ENCODE measurements around the gene FOXN1. TPM values are rescaled to one million over a fixed set of nuclear protein-coding genes. Genes with fewer than 3 reads are reported as not detected.

The FOXN1 gene
- polyA plus RNA-seq, 3 donors, result 0.47 to 0.69 (median 0.57) TPM

DNA sequence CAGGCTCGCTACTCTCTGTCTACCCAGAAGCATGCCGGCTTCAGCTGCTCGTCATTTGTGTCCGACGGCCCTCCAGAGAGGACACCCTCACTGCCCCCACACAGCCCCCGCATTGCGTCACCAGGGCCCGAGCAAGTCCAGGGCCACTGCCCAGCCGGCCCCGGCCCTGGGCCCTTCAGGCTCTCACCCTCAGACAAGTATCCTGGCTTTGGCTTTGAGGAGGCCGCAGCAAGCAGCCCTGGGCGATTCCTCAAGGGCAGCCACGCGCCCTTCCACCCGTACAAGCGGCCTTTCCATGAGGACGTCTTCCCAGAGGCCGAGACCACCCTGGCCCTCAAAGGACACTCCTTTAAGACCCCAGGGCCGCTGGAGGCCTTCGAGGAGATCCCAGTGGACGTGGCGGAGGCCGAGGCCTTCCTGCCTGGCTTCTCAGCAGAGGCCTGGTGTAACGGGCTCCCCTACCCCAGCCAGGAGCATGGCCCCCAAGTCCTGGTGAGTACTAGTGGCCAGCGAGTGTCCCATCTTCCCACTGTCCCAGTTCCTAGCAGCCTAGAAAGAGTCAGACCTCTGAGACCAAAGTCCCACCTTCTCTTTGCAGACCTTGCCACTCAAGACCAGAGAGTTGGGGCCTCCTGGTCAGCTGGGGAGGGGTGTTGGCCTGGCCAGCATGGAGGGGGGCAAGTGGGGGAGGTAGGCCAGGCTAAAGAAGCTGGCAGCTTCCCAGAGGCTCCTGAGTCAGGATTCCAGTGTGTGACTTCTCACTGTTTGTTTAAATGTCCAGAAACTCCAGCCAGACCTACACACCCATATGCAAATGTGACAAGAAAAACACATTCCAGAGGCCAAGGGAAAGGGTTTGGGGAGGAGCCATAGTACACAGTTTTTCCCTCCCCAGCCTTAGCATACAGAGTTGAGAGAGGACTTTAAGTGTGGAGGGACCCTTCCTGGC is 18.6 kb downstream of the FOXN1 start:
- DNase-seq, result peak; percentile 65

DNA sequence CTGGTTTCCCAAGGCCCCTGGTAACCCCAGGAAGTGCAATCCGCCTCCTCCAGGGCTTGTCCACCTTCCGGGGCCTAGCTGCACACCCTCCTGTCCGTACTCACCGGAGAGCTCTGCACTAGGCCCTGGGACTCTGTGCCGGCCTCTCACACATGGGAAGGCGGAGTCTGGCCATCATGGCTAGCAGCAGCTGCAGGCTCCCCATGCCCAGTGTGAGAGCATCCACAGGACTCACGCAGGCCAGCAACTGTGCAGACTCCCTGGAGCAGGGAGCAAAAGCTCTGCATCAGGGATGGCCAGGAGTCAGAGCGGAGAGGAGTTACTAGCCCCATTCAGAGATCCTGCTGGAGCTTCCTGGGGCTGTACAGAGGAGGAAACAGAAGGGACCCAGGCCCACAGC is 20.2 kb downstream of the FOXN1 start:
- no peak for DNase-seq

DNA sequence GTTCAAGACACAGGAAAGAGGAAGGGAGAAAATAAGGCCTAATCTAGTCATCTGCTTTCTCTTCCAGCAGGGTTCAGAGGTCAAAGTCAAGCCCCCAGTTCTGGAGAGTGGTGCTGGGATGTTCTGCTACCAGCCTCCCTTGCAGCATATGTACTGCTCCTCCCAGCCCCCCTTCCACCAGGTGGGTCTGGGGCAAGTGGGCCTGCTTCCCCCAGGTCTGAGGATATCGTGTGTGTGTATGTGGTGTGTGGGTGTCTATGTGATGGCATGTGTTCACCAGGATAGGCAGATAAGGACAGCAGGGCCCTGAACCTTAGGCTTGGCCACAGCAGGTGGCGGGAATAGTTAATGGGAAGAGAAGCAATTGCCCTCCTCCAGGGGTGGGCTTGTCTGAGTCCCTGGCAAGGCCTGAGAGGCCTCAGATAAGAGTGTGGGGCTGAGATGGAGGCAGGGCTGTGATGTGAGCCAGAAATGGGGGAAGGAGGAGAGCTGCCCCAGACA is 21.1 kb downstream of the FOXN1 start:
- no peak for DNase-seq

DNA sequence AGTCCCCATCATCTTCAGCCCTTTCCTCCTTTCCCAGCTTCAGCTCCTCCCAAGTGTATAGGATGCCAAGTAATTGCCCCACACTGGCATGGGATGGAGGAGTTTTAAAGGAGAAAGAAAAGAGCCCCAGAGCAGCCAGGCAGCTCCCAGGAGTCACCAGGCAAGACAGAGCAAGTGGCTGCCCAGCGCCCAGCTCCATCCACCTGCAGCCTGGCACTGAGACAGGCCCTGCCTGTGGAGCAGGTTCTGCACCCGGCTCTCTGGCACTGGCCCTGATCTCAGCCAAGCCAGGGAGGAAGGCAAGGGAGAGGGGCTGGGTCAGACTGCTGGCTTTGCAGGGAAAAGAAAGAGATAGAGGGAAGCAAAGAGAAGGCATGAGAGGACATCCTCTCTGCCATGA is 21.7 kb downstream of the FOXN1 start:
- no peak for DNase-seq

DNA sequence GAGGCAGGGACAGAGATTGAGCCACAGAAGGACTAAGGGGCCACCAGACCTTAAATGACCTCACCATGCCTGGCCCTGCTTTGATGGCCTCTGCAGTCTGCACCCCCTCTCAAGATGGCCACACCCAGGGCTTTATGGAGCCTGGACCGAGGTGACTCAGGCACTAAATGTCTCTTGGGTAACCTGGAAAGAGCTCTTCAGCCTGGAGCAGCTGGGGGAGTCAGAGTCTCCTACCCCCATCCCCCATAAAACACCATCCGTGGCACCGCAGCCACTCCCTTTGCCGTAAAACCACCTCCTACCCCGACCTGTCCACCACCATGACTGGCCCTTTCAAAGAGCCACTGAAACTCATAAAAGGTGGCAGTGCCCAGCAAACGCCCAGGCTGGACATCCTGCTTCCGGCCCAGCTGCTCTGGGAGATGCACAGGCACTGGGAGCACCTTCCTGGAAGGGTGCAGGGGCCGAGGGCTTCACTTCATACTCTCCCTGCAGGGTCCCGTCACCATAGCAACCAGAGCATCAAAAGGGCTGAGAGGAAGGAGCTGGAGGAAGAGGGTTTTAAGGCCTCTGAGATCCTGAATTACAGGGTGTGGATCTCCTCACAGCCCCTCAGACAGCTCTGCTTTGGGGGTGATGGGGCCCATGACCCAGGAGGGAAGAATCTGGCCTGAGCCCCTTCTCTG is 22.3 kb downstream of the FOXN1 start:
- no peak for DNase-seq

DNA sequence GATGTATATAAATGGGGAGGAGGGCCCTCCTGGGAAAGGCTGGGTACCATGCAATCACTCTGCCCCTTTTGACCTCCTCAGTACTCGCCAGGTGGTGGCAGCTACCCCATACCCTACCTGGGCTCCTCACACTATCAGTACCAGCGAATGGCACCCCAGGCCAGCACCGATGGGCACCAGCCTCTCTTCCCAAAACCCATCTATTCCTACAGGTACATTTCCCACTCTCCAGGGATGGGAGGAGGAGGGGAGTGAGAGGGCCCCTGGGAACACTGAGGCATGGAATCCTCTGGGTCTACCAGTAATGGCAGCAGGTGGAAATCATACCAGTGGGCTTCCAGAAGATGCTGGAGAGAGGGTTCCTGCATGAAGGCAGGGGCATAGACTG is 22.9 kb downstream of the FOXN1 start:
- no peak for DNase-seq

DNA sequence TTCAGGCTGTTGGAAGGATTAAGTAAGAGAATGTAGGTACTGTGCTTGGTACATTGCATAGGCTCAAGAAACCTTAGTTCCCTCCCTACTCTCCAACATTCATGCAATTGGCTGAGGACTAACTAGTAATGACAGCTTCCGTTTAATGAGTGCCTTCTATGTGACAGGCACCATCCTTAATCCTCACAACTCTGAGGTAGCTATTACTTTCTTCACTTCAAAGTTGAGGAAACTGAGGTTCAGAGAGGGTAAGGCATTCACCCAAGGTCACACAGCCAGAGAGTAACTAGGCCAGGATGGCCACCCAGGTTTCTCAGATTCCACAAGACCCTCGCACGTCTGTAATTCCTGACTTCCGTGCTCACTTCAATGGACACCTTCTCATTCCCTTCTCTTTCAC is 24.1 kb downstream of the FOXN1 start:
- no peak for DNase-seq

DNA sequence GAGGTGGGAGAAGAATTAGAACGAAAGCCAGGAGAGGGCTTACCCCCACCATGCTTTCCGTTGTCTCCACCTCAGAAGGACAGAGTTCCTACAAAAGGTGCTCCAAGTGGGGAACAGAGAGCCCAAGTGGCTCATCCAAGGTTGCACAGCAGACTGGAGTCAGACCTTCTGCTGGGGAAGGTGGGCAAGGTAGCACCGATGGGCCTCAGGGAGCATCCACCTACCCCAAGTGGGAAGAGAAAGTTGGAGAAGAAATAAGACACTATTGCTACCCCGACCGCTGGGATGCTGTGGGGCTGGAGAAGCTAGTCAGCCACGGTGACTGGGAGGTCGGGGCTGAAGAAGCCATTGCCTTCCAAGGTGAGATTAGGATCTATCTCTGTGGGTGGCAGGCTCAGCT is 24.8 kb downstream of the FOXN1 start:
- no peak for DNase-seq

DNA sequence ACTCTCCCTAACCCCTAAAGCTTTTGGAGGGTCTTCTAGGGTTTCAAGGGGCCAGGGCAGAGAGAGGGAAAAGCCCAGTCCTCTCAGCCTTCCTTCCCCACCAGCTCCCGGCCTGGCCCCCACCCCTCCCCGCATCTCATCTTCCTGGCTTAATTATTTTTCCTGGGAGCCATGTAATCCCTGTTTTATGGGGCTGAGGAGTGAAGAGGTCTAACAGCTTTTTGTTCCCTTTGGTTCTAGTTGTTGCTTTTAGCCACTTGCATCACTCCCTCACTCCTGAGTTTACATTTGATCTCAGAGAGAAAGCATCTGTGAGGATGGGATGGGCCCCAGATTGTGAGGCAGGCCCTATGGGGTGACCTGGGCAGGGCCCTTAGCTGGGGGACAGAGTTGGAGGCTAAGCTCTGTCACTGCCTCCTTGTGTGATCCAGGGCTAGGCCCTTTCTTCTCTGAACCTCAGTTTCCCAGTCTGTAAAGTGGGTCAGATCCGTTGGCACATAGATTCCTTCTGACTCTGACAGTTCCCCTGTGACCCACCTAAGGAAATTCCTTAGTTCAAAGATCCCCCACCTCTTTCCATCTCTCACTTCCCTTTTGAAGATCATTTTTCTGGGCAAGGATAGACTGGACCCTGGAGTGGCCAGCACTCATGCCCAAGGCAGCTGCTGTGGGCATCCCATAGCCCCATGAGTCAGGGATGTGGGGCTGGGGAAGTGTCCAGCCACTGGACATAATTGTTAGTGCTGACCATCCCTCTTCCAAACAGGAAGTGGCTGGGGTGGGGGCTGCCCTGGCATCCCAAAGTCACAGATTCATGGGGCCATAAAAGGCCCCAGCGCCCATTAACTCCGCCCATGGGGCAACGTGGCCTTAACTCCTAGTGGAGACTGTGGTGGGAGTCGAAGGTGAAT is 26.2 kb downstream of the FOXN1 start:
- DNase-seq, result peak; percentile 35

DNA sequence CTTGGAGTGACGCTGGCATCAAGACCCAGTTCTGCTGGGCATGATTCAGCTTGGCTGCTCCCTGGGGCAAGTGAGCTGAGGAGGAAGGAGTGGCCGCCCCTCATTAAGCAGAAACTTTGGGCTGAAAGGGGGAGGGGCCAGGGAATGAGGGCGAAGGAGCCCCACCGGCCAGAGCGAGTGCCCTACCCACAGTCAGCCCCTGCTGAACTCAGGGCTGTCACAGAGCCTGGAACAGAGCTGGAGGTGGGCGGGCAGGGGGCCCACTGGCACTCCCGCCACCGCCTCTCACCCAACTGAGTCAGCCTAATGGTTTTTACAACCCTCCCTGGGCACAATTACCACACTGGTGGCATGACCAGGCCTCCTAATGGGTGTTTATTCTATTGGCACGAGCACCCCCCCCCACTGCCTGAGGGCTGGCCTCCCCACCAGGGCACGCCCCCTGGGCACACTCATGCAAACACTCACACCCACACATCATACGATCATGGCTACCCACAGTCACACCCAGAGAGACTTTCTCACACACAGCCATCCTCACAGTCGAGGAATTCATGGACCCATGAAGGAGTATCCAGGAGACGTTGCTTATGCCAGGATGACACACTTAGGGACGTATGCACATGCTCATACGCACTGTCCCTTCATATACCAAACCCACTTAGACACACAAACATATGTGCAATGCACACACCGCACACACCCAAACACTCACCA is 27.1 kb downstream of the FOXN1 start:
- no peak for DNase-seq

DNA sequence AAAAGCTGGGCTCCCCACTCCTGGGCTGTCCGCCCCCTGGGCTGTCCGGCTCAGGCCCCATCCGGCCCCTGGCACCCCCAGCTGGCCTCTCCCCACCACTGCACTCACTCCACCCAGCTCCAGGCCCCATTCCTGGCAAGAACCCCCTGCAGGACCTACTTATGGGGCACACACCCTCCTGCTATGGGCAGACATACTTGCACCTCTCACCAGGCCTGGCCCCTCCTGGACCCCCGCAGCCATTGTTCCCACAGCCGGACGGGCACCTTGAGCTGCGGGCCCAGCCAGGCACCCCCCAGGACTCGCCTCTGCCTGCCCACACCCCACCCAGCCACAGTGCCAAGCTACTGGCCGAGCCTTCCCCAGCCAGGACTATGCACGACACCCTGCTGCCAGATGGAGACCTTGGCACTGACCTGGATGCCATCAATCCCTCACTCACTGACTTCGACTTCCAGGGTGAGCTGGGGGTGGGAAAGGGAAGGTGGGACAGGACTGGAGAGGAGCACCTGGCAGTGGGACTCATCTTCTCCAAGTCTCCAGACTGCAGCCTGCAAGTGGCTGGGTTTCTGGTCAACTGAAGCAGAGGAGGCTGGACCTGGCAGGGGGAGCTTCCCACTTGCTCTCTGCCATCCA is 28.7 kb downstream of the FOXN1 start:
- DNase-seq, result no peak

DNA sequence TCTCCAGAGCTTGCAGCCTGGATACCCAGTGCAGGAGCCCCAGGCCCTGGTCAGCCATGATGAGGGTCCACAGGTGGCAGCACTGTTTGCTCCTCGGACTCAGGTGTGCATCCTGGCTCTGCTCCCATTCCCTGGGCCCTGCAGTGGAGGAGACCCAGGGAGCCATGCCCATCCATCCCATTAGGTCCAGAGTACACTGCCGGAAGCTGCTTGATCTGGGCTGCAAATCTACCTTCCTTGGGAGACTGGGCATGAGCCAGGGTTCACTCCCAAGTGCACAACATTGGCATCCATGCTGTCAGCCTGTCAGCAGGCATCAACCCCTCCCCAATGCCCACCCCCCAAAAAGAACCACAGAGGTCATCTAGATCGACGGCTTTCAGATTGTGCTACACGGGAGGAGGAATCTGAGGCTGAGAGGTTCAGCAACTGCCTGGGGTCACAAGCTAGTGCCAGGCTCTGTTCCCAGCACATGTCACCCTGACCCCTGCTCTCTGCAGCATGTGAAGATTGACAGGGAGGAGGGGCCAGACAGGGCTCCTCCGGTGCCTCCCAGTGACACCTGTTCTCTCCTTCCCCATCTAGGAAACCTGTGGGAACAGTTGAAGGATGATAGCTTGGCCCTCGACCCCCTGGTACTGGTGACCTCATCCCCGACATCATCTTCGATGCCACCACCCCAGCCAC is 30.5 kb downstream of the FOXN1 start:
- no peak for DNase-seq

DNA sequence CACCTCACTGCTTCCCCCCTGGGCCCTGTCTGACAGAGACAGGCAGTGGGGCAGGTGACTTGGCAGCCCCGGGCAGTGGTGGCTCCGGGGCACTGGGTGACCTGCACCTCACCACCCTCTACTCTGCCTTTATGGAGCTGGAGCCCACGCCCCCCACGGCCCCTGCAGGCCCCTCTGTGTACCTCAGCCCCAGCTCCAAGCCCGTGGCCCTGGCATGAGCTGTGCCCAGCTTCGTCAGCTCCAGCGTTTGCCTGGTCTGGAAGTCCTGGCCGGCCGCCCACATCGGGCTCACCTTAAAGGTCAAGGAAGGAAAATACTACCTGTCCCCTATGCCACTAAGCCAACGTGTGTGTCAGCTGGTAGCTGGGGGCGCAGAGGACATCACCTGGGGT is 31.1 kb downstream of the FOXN1 start:
- no peak for DNase-seq

DNA sequence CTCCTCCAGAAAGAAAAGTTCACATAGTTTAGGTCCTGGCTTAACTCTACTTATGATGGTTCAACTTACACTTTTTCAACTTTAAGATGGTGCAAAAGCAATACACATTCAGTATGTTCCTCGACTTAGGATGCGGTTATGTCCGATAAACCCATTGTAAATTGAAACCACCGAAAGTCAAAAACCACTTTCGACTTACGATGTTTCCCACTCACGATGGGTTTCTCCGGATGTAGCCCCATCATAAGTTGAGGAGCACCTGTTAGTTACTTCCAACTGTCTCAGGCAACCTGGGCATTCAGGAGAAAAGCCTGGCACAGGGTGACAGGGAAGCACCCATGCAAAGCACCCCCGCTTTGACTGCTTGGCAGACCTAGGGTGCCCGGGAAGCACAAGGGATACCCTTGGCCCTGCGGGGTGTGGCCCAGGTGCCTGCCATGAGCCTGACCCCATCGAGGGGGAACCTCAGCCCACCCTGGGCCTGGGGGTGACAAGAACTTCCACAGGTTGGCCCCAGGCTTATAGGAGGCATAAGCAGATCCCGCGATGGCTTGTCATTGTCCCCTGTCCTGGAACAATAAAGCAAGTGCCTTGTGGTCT is 32.2 kb downstream of the FOXN1 start:
- no peak for DNase-seq

DNA sequence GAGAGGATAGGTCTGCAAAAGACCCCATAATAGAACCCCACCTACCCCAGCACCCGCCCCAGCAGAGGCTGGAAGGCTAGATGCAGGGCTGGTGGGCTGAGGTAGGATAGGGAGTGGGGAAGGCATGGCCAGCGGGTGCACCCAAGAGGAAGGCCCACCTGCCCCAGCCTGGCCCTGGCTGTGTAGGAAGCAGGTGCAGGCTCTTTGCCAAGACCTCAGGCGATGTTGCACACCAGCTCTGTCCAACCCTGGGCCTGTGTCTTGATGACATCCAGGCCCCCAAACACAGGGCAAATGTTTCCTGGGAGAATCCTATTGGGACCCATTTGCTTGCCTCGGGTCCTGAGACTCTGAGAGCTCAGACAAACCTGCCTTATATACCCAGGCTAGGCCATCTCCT is 34.1 kb downstream of the FOXN1 start:
- DNase-seq, result no peak

DNA sequence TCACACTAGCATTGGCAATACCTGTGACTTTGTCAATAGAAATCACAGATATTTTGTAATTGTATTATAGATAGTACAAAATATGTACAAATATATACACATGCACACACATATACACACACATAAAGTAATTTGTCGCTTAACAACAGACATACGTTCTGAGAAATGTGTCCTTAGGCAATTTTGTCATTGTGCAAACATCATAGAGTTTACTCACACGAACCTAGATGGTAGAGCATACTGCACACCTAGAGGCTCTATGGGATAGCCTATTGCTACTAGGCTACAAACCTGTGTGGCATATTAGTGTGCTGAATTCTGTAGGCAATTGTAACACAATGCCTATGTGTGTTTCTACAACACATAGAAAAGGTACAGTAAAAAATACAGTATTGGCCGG is 35.3 kb downstream of the FOXN1 start:
- no peak for DNase-seq

DNA sequence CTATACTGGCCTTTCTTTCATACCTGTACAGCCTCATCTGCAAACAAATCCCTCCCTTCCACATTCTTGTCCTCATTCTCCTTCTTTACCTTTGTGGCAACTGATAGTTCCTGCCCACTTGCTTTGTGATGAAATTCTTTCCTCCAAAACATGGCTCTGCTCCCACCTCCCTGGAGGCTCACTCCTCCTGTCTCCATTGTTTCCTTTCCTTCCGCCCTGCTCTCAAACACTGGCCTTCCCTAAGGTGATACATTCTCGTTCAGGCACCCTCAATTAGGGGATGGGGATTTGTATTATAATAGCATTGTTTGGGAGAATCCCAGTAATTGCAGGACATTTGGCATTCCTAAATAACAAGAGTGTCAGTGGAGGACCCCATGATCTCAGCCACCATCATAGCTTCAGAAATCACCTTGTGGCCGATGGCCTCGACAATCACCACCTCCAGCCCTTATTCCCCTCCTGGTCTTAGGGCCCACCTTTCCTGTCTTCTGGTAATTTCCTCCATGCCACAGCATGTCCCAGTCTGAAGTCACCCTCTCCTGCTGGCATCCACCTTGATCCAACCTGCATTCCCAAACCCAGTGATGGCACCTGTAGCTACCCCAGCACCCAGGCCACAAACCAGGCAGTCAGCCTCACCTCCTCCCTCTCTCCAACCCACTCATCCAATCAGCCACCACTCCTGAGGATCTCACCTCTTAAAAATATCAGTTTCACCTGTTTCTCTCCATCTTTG is 38.4 kb downstream of the FOXN1 start:
- DNase-seq, result no peak

DNA sequence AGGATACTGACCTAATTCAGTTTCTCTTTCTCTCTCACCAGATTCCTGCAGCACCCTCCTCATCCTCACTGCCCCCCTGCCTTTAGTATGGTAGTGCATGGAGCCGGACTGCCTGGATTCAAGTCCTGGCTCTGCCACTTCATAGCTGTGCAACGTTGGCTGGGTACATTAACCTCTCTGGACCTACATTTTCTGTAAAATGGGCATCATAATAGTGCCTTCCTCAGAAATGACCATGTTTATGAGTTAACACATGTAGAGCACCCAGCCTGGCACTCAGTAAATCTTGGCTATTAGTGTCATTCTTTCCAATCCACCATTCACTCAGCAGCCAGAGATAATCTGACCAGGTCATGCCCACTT is 39.0 kb downstream of the FOXN1 start:
- no peak for DNase-seq

DNA sequence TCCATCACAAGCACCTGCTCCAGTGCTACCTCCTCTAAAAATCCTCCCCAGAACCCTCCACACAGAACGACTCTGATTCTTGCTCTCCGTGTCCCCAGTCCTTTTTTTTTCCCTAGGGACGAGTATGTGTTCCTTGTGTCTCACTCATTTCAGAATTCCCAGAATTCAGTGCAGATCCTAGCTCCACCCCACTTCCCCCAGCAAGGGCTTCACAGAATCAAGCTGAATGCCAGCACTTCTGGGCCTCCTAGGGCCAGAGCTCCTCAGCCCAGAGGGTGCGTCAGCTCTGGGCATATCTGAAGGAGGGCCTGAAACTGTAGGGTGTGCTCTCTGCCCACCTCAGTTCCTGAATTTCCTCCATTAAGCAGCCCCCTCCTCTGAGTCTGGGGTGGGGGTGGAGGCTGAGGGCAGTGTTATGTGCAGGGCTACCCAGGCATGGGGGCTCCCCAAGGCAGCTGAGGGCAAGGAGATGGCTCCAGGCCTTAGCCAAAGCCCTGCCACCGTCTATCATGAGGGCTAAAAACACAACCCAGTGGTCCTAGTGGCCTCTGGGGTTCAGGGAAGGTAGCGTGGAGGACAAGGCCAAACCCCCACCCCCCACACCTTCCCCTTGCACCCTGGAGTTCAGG is 39.8 kb downstream of the FOXN1 start:
- DNase-seq, result no peak

Data from renal pelvis (tissue), 4 donors.